Measurements from ENCODE around the gene FN3K. TPM values are rescaled to one million over a fixed set of nuclear protein-coding genes. Genes with fewer than 3 reads are reported as not detected.

FN3K gene
- total RNA-seq, 1 donor from 2014 or later: 33.7 TPM

DNA sequence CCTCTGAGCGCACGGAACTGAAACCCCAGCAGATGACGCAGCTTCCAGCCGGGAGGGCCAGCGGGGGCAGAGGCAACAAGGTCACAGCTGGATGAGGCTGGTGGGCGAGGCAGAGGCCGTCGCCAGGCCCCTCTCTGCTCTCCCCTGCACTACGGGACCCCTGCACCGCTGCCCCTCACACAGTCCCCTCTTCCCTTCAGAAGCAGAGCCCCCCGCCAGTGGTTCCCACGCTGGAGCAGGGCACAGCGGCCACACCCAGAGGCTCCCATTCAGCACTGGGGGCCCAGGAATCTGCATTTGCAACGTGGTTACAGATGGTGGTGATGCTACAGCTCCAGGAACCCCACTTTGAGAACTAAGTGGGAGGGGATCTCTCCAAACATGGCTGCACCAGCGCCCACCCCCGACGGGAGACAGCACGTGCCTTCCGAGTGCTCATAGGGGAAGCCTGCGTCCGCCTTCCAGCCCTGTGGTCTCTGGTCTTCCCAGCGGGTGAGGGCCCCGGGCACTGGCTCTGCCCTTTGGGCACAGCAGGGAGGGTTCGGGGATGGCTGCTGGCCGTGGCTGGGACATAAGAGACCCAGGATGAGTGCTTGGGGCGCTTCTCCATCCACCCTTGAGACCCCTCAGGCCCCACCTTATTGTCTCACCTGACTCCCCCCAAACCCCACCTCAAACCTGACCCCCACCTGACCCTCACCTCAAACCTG, 32.2 kb upstream of the FN3K start:
- H3K27ac Mint-ChIP-seq (ENCODE audit: unreplicated experiment): no peak overlapping the region
- peaks cover 7% of the 10 kb centered on the region for H3K9me3 Mint-ChIP-seq (ENCODE audit: unreplicated experiment)
- H3K36me3 Mint-ChIP-seq (ENCODE audit: unreplicated experiment): no peaks in the 10 kb centered on the region
- H3K4me3 Mint-ChIP-seq (ENCODE audit: unreplicated experiment): no peak overlapping the region
- H3K4me1 Mint-ChIP-seq (ENCODE audit: low read depth, unreplicated experiment): no peaks in the 10 kb centered on the region
- peaks cover 3% of the 10 kb centered on the region for H3K27me3 Mint-ChIP-seq (ENCODE audit: unreplicated experiment)
- DNase-seq: no peak
- TF ChIP-seq, protein P1, sequence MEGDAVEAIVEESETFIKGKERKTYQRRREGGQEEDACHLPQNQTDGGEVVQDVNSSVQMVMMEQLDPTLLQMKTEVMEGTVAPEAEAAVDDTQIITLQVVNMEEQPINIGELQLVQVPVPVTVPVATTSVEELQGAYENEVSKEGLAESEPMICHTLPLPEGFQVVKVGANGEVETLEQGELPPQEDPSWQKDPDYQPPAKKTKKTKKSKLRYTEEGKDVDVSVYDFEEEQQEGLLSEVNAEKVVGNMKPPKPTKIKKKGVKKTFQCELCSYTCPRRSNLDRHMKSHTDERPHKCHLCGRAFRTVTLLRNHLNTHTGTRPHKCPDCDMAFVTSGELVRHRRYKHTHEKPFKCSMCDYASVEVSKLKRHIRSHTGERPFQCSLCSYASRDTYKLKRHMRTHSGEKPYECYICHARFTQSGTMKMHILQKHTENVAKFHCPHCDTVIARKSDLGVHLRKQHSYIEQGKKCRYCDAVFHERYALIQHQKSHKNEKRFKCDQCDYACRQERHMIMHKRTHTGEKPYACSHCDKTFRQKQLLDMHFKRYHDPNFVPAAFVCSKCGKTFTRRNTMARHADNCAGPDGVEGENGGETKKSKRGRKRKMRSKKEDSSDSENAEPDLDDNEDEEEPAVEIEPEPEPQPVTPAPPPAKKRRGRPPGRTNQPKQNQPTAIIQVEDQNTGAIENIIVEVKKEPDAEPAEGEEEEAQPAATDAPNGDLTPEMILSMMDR (IDR thresholded peaks at IDR 0.05; ENCODE audit: partially characterized antibody, unreplicated experiment): no peak

DNA sequence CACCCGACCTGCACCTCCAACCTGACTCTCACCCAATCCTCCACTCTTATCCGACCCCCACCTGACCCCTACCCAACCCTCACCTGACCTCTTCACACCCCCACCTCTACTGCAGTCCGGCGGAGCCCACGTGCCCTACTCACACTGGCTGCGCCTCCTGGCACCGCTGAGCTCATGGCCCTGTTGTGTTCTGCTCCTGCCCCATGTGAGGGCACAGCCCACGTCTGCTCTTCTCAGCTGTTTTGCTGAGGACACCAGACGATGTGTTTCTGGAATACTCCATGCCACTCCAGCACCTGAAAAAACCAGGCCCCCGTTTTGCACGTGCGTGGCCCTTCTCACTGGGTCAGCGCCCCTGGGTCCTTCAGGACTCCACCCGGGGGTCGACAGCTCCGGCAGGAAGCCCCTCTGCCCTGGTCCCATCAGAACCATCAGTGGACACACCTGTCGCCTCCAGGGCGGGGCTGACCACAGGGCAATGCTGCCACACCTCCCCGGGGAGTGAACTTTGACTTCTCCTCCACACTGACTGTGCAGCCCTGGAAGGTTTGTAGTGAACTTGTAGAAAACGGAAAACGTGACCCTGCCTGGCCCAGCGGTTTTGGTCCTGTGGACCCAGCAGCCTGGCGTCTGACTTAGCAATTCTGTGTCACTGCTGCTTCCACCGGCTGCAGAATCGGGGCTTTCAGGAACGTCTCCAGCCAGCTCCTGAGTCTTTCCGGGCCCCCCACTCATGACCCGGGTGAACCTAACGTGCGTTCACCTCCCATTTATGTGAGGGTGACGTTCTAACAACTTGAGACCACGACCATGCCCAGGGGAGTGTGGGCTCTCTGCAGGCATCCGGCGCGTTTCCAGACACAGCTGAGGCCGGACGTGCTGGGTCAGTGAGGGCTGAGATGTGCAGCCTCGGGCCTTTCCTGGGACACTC, 31.2 kb upstream of the FN3K start:
- TF ChIP-seq, protein P1 (IDR thresholded peaks at IDR 0.05; ENCODE audit: partially characterized antibody, unreplicated experiment): no peak
- Mint-ChIP-seq H3K27me3 (ENCODE audit: unreplicated experiment) (peaks cover 3% of the 10 kb centered on the region), H3K4me1 (ENCODE audit: low read depth, unreplicated experiment) (no peaks in the 10 kb centered on the region), H3K4me3 (ENCODE audit: unreplicated experiment) (no peak overlapping the region), H3K27ac (ENCODE audit: unreplicated experiment) (no peak overlapping the region), H3K9me3 (ENCODE audit: unreplicated experiment) (peaks cover 5% of the 10 kb centered on the region), H3K36me3 (ENCODE audit: unreplicated experiment) (no peaks in the 10 kb centered on the region)
- no peak for DNase-seq

GRCh38 chr17:82704886-82705285, 30.5 kb upstream of the FN3K start:
- Mint-ChIP-seq H3K36me3 (ENCODE audit: unreplicated experiment) (no peaks in the 10 kb centered on the region), H3K9me3 (ENCODE audit: unreplicated experiment) (peaks cover 1% of the 10 kb centered on the region), H3K27ac (ENCODE audit: unreplicated experiment) (no peak overlapping the region), H3K27me3 (ENCODE audit: unreplicated experiment) (peaks cover 1% of the 10 kb centered on the region), H3K4me1 (ENCODE audit: low read depth, unreplicated experiment) (no peaks in the 10 kb centered on the region), H3K4me3 (ENCODE audit: unreplicated experiment) (no peak overlapping the region)
- DNase-seq: no peak
- TF ChIP-seq, protein P1 (IDR thresholded peaks at IDR 0.05; ENCODE audit: partially characterized antibody, unreplicated experiment): no peak

GRCh38 chr17:82705756-82706155, 29.7 kb upstream of the FN3K start:
- no peak overlapping the region for H3K27ac Mint-ChIP-seq (ENCODE audit: unreplicated experiment)
- DNase-seq: no peak
- H3K27me3 Mint-ChIP-seq (ENCODE audit: unreplicated experiment): peaks cover 1% of the 10 kb centered on the region
- no peaks in the 10 kb centered on the region for H3K4me1 Mint-ChIP-seq (ENCODE audit: low read depth, unreplicated experiment)
- no peak overlapping the region for H3K4me3 Mint-ChIP-seq (ENCODE audit: unreplicated experiment)
- TF ChIP-seq, protein P1 (IDR thresholded peaks at IDR 0.05; ENCODE audit: partially characterized antibody, unreplicated experiment): no peak
- no peaks in the 10 kb centered on the region for H3K36me3 Mint-ChIP-seq (ENCODE audit: unreplicated experiment)
- H3K9me3 Mint-ChIP-seq (ENCODE audit: unreplicated experiment): peaks cover 1% of the 10 kb centered on the region
